ENCODE measurements around the gene TMEM123. TPM values are rescaled to one million over a fixed set of nuclear protein-coding genes. Genes with fewer than 3 reads are reported as not detected.

Gene TMEM123
- polyA plus RNA-seq, 1 experiment: 200 TPM

Other genes with a start within 250 kb of the TMEM123 start
- 0.48 and 0.97 TPM in 2 replicates for gene BIRC3, start 135.3 kb downstream of the TMEM123 start, polyA plus RNA-seq (2011; rRNA removed)
- gene BIRC2, start 105.6 kb downstream of the TMEM123 start, polyA plus RNA-seq (2011; rRNA removed): 34.5 and 64.1 TPM in 2 replicates
- gene MMP7, start 78.0 kb upstream of the TMEM123 start, polyA plus RNA-seq (2011; rRNA removed): not detected in 2 replicates
- not detected in 2 replicates for gene MMP20, start 172.6 kb upstream of the TMEM123 start, polyA plus RNA-seq (2011; rRNA removed)

Data from BJ (cell line).